ENCODE results near the gene CDK17.
"Not testable (repeated sequence)": the region's sequence is repeated elsewhere in the genome, so short reads cannot be mapped to it uniquely, and the experiment has no call there.

CDK17 gene

GRCh38 chr12:96352161-96352835 is 47.9 kb downstream of the CDK17 start:
- TF ChIP-seq CTCF (IDR thresholded peaks at IDR 0.05; ENCODE audit: low read depth, low read length, missing control alignments), result no peak
- H3K4me3 ChIP-seq (ENCODE audit: low read depth, low read length), result no peak overlapping the region
- DNase-seq (ENCODE audit: low read depth), result no peak
- in situ Hi-C loops (cut with HindIII; ENCODE audit: low sequenced_read_pairs), result no loop called here

GRCh38 chr12:96350982-96351381 is 49.3 kb downstream of the CDK17 start:
- no peak for TF ChIP-seq CTCF (IDR thresholded peaks at IDR 0.05; ENCODE audit: low read depth, low read length, missing control alignments)
- H3K4me3 ChIP-seq (ENCODE audit: low read depth, low read length), result no peak overlapping the region
- no peak for DNase-seq (ENCODE audit: low read depth)
- in situ Hi-C loops (cut with HindIII; ENCODE audit: low sequenced_read_pairs), result no loop called here

- H3K4me3 ChIP-seq (ENCODE audit: low read depth, low read length), result no peak overlapping the region
- in situ Hi-C loops (cut with HindIII; ENCODE audit: low sequenced_read_pairs), result no loop called here
Measured at GRCh38 chr12:96347130-96347699, 53.0 kb downstream of the CDK17 start.

GRCh38 chr12:96346716-96347115 is 53.5 kb downstream of the CDK17 start:
- DNase-seq (ENCODE audit: low read depth); in situ Hi-C loops (cut with HindIII; ENCODE audit: low sequenced_read_pairs); H3K4me3 ChIP-seq (ENCODE audit: low read depth, low read length): not testable (repeated sequence)

More at GRCh38 chr12:96347130-96347699, 53.0 kb downstream of the CDK17 start:
- no peak for DNase-seq (ENCODE audit: low read depth)
- no peak for TF ChIP-seq CTCF (IDR thresholded peaks at IDR 0.05; ENCODE audit: low read depth, low read length, missing control alignments)

GRCh38 chr12:96344124-96344695 is 56.0 kb downstream of the CDK17 start:
- H3K4me3 ChIP-seq (ENCODE audit: low read depth, low read length), result no peak overlapping the region
- no peak for DNase-seq (ENCODE audit: low read depth)
- no peak for TF ChIP-seq CTCF (IDR thresholded peaks at IDR 0.05; ENCODE audit: low read depth, low read length, missing control alignments)
- in situ Hi-C loops (cut with HindIII; ENCODE audit: low sequenced_read_pairs), result no loop called here

GRCh38 chr12:96343347-96343954 is 56.8 kb downstream of the CDK17 start:
- DNase-seq (ENCODE audit: low read depth), result peak; percentile 45
- in situ Hi-C loops (cut with HindIII; ENCODE audit: low sequenced_read_pairs), result no loop called here
- H3K4me3 ChIP-seq (ENCODE audit: low read depth, low read length), result no peak overlapping the region
- TF ChIP-seq CTCF (IDR thresholded peaks at IDR 0.05; ENCODE audit: low read depth, low read length, missing control alignments), result no peak

GRCh38 chr12:96339666-96340065 is 60.6 kb downstream of the CDK17 start:
- H3K4me3 ChIP-seq (ENCODE audit: low read depth, low read length); in situ Hi-C loops (cut with HindIII; ENCODE audit: low sequenced_read_pairs); DNase-seq (ENCODE audit: low read depth): not testable (repeated sequence)
